HFFc6 (cell line): Measurements from ENCODE around the gene TRMT2A. TPM values are rescaled to one million over a fixed set of nuclear protein-coding genes. Genes with fewer than 3 reads are reported as not detected.

ENCODE experiments used
- DNase-seq: peaks from one replicate; pipeline ENCODE4 v3.0.0-alpha.2; 2018
- H3K27ac Mint-ChIP-seq: 2 replicates; pipeline ENCODE4 v1.8.0; 2020; ENCODE audit warnings: mild to moderate bottlenecking, mixed read lengths
- H3K27me3 Mint-ChIP-seq: 2 replicates; pipeline ENCODE4 v1.8.0; 2021; ENCODE audit warnings: mild to moderate bottlenecking, moderate library complexity, mixed read lengths; ENCODE audit not compliant: insufficient read depth
- H3K36me3 Mint-ChIP-seq: 2 replicates; pipeline ENCODE4 v1.8.0; 2021; ENCODE audit warnings: low read depth, mixed read lengths
- H3K4me1 Mint-ChIP-seq: 2 replicates; pipeline ENCODE4 v1.8.0; 2020; ENCODE audit warnings: low read depth, mixed read lengths
- H3K4me3 Mint-ChIP-seq: 2 replicates; pipeline ENCODE4 v1.8.0; 2020; ENCODE audit warnings: mild to moderate bottlenecking, moderate library complexity, mixed read lengths
- H3K9me3 Mint-ChIP-seq: 2 replicates; pipeline ENCODE4 v1.8.0; 2020; ENCODE audit warnings: mild to moderate bottlenecking, mixed read lengths
- total RNA-seq, 6 experiments: library from RNA; stranded (reverse); fragmentation: NEBNext Ultra II Directional; extraction: Animal tissue kit (Norgen Biotek cat#: 25700); gene quantifications; 2 replicates in 1 of 6; 3 replicates in 5 of 6; pipeline ENCODE4 v1.2.3, GENCODE V29; 2021
- TF ChIP-seq, protein P1 (sequence below): fragments of 200-600 bp; sonication (generic); IDR thresholded peaks from 2 replicates; pipeline ENCODE4 v1.5.0; 2021; ENCODE audit warnings: antibody characterized with exemption, mild to moderate bottlenecking

TRMT2A gene
- total RNA-seq, 6 experiments from 2014 or later = 31.1 to 44.9 (median 38.5) TPM

DNA sequence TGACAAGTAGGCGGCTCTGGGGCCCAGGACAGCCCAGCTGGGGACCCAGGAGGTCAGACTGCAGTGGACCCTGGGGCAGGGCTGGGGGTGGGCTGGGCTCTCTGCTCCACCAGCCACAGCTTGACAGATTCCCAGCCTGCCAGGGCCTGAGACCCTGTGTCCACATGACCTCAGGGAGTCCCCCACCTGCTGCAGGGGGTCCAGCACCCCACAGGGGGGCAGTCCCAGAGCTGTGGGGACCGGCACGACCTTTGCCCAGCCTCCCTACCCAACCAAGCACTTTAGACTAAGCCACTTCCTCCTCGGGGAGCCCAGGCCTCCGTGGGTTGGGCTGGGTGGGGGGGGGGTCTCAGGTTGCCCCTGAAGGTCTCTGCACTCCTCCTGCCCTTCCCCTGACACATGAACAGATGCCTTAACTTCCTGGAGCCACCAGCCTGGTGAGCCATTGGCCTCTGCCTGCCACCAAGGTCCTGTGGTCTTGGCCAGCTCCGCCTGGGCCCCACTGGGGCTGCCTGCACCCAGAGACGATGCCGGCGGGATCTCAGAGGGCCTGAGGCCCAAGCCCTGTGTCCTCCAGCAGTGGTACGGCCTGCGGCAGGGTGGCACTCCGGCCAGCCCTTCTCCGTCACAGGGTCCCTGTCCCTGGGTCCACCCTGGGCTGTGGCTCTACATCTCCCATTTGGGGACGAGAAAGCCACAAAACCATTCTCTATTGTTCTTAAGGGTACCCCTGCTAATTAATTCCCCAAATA is 30.4 kb upstream of the TRMT2A start:
- TF ChIP-seq, protein P1, sequence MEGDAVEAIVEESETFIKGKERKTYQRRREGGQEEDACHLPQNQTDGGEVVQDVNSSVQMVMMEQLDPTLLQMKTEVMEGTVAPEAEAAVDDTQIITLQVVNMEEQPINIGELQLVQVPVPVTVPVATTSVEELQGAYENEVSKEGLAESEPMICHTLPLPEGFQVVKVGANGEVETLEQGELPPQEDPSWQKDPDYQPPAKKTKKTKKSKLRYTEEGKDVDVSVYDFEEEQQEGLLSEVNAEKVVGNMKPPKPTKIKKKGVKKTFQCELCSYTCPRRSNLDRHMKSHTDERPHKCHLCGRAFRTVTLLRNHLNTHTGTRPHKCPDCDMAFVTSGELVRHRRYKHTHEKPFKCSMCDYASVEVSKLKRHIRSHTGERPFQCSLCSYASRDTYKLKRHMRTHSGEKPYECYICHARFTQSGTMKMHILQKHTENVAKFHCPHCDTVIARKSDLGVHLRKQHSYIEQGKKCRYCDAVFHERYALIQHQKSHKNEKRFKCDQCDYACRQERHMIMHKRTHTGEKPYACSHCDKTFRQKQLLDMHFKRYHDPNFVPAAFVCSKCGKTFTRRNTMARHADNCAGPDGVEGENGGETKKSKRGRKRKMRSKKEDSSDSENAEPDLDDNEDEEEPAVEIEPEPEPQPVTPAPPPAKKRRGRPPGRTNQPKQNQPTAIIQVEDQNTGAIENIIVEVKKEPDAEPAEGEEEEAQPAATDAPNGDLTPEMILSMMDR = no peak
- Mint-ChIP-seq H3K4me3 (no peak overlapping the region), H3K27ac (no peak overlapping the region), H3K4me1 (no peaks in the 10 kb centered on the region), H3K27me3 (no peaks in the 10 kb centered on the region; the same call in 1 of the 2 replicates), H3K36me3 (no peaks in the 10 kb centered on the region), H3K9me3 (no peaks in the 10 kb centered on the region)
- DNase-seq = no peak

DNA sequence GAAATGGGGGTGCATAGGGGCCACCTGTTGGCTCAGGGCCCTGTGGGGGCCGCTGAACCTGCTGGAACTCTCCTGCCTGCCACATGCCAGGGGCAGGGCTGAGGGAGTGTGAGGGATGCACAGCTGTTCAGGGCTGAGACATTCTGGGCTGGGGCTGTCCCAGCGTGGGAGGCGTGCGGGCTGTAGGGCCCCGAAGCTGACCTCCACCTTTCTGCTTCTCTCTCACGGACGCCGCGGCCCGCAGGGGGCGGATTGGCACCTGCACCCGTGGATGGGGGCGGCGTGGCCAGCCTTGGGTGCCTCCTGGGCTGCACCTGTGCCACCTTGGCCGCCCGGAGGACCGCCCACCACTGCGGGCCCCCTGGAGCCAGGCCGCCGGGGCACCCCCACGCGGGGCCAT is 29.8 kb upstream of the TRMT2A start:
- TF ChIP-seq, protein P1 = no peak
- Mint-ChIP-seq H3K9me3 (no peaks in the 10 kb centered on the region), H3K27ac (no peak overlapping the region), H3K4me3 (no peak overlapping the region), H3K4me1 (peaks cover 5% of the 10 kb centered on the region), H3K27me3 (no peaks in the 10 kb centered on the region; the same call in 1 of the 2 replicates), H3K36me3 (no peaks in the 10 kb centered on the region)
- DNase-seq = no peak

DNA sequence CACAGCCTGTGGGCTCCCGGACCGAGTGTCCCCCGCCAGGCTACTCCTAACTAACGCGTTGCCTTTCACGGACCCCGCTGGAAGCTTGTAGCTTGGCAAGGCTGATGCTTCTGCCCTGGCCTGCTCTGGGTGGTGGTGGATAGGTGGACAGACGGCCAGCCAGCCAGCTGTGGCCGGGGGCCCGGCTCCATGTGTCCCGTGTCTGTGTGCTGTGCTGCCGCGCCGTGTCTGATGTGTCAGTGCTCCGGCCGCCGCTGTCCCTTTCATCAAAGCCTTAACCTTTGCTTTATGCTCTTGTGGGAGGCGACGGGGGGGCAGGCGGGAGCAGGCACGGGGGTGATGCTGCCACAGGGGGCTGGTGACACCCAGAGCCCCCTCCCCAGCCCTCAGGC is 28.8 kb upstream of the TRMT2A start:
- no peaks in the 10 kb centered on the region for H3K36me3 Mint-ChIP-seq
- H3K27ac Mint-ChIP-seq = no peak overlapping the region
- DNase-seq = no peak
- no peak overlapping the region for H3K4me3 Mint-ChIP-seq
- H3K9me3 Mint-ChIP-seq = no peaks in the 10 kb centered on the region
- TF ChIP-seq, protein P1 = no peak
- no peaks in the 10 kb centered on the region for H3K27me3 Mint-ChIP-seq
- peaks cover 9% of the 10 kb centered on the region for H3K4me1 Mint-ChIP-seq

DNA sequence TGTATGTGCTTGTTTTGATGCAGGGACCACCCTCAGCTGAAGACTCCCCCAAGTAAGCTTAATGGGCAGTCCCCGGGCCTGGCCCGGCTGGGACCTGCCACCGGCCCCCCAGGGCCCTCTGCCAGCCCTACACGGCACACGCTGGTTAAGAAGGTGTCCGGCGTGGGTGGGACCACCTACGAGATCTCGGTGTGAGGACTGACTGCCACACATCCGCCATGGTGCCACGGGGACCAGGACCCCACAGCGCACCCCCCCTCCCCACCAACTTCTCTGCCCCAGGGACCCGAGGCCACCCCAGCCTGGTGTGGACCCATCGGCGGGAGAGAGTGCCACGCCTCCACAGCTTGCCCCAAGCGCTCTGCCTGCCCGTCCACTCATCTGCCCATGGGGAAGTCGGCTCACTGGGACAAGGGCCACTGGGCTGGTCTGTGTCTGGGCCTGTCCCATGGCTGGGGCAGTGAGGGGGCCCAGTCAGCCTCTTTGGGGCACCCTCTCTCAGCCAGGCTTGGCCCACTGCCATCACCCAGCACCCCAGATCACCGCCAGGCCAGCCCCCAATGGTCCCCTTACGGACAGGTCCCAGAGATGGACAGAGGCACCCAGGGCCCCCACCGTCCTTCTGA is 28.3 kb upstream of the TRMT2A start:
- TF ChIP-seq, protein P1 = no peak
- Mint-ChIP-seq H3K4me3 (no peak overlapping the region), H3K9me3 (no peaks in the 10 kb centered on the region), H3K27me3 (no peaks in the 10 kb centered on the region), H3K27ac (no peak overlapping the region), H3K36me3 (no peaks in the 10 kb centered on the region), H3K4me1 (peaks cover 9% of the 10 kb centered on the region)
- no peak for DNase-seq

DNA sequence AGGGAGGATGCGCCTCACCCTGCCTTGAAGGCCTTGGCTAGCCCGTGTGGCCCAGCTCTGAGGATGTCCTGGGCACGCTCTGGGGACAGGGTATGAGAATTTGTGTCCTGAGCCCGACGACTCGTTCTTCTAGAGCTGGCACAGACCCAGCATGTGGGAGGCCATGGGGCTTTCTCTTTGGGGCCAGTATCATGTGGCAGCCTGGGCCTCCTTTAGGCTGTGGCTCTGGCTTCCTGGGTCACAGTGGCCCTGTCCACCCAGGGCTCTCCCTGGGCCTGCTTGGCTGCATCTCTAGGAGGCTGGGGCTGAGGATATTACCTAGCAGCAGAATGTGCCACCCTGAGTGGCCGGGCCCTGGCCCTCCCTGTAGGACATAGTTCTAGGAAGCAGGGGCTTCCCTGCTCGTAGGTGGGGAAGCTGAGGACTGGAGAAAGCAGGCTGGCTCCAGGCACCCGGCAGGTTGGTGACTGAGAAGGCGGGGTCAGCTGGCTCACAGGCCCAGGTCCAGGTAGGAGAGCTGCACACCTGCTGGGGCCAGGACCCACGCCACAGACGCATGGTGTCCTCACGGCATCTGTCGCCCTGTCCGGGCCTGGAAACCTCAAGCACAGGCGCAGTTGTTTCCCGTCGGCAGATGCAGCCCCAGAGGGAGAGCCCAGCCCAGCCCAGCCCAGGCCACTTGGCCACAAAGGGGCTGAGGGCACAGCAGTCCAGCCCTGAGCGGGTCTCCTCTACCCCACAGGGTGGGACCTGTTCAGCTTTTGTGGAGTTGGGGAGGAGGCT is 27.0 kb upstream of the TRMT2A start:
- no peaks in the 10 kb centered on the region for H3K27me3 Mint-ChIP-seq
- peaks cover 9% of the 10 kb centered on the region for H3K4me1 Mint-ChIP-seq
- H3K27ac Mint-ChIP-seq = no peak overlapping the region; the same call in 1 of the 2 replicates
- H3K4me3 Mint-ChIP-seq = no peak overlapping the region
- H3K9me3 Mint-ChIP-seq = no peaks in the 10 kb centered on the region
- TF ChIP-seq, protein P1 = no peak
- 0 out of 2 replicates have a peak, but pooled peaks cover 3% of the 10 kb centered on the region for H3K36me3 Mint-ChIP-seq
- DNase-seq = no peak
